Astrocyte (in vitro differentiated cells and primary cell): ENCODE data around the gene SLIT3. TPM values are rescaled to one million over a fixed set of nuclear protein-coding genes. Genes with fewer than 3 reads are reported as not detected.

Source experiments
- DNase-seq: peaks from one replicate; pipeline ENCODE4 v3.0.0-alpha.2; 2010; ENCODE audit warnings: low read depth
- FAIRE-seq: peaks from 2 replicates; lab custom pipeline; 2011; peaks lifted over from hg19 to GRCh38; lab: Jason Lieb, UNC
- H2AFZ ChIP-seq: 2 replicates; pipeline ENCODE4 v1.6.0; 2012; ENCODE audit warnings: low read depth, low read length, inconsistent platforms
- H3K27ac ChIP-seq: 2 replicates; pipeline ENCODE4 v1.5.1; 2011; ENCODE audit warnings: low read depth, low read length, inconsistent platforms
- H3K27me3 ChIP-seq: 2 replicates; pipeline ENCODE4 v1.6.0; 2011; ENCODE audit warnings: low read length, inconsistent platforms; ENCODE audit not compliant: insufficient read depth
- H3K36me3 ChIP-seq: 2 replicates; pipeline ENCODE4 v1.5.1; 2011; ENCODE audit warnings: low read length, inconsistent platforms; ENCODE audit not compliant: insufficient read depth
- H3K4me1 ChIP-seq: 2 replicates; pipeline ENCODE4 v1.5.1; 2011; ENCODE audit warnings: low read length, inconsistent platforms; ENCODE audit not compliant: insufficient read depth
- H3K4me2 ChIP-seq: 2 replicates; pipeline ENCODE4 v1.6.0; 2012; ENCODE audit warnings: low read length, inconsistent platforms
- H3K4me3 ChIP-seq: 2 replicates; pipeline ENCODE4 v1.5.1; 2011; ENCODE audit warnings: low read depth, mild to moderate bottlenecking, low read length, inconsistent platforms; ENCODE audit not compliant: insufficient read depth
- H3K79me2 ChIP-seq: 2 replicates; pipeline ENCODE4 v1.6.0; 2012; ENCODE audit warnings: mild to moderate bottlenecking, low read length, inconsistent platforms; ENCODE audit not compliant: insufficient read depth
- H3K9ac ChIP-seq: 2 replicates; pipeline ENCODE4 v1.6.0; 2012; ENCODE audit warnings: mild to moderate bottlenecking, low read length, inconsistent platforms
- H3K9me3 ChIP-seq: 2 replicates; pipeline ENCODE4 v1.5.1; 2012; ENCODE audit warnings: low read depth, mild to moderate bottlenecking, low read length, inconsistent platforms; ENCODE audit not compliant: insufficient read depth
- H4K20me1 ChIP-seq: 2 replicates; pipeline ENCODE4 v1.6.0; 2012; ENCODE audit warnings: low read length, inconsistent platforms; ENCODE audit not compliant: insufficient read depth
- H3K27ac Mint-ChIP-seq: one replicate; pipeline ENCODE4 v1.8.0; 2021; ENCODE audit warnings: mild to moderate bottlenecking, mixed read lengths; ENCODE audit not compliant: unreplicated experiment
- H3K27me3 Mint-ChIP-seq: one replicate; pipeline ENCODE4 v1.8.0; 2021; ENCODE audit warnings: low read depth, mixed read lengths; ENCODE audit not compliant: unreplicated experiment
- H3K36me3 Mint-ChIP-seq: one replicate; pipeline ENCODE4 v1.8.0; 2021; ENCODE audit warnings: low read depth, mixed read lengths; ENCODE audit not compliant: unreplicated experiment
- H3K4me1 Mint-ChIP-seq: one replicate; pipeline ENCODE4 v1.8.0; 2021; ENCODE audit warnings: low read depth, mixed read lengths; ENCODE audit not compliant: unreplicated experiment
- H3K4me3 Mint-ChIP-seq: one replicate; pipeline ENCODE4 v1.8.0; 2021; ENCODE audit warnings: mild to moderate bottlenecking, moderate library complexity, mixed read lengths; ENCODE audit not compliant: unreplicated experiment
- H3K9me3 Mint-ChIP-seq: one replicate; pipeline ENCODE4 v1.8.0; 2021; ENCODE audit warnings: mild to moderate bottlenecking, mixed read lengths; ENCODE audit not compliant: unreplicated experiment
- CTCF ChIP-seq: IDR thresholded peaks from 2 replicates; pipeline ENCODE4 v1.5.1; 2011; ENCODE audit warnings: low read depth, mild to moderate bottlenecking, inconsistent platforms, low read length, moderate library complexity; ENCODE audit not compliant: insufficient read depth
- EZH2 ChIP-seq: IDR thresholded peaks from 2 replicates; pipeline ENCODE4 v1.6.1; 2012; ENCODE audit warnings: mild to moderate bottlenecking, low read length, inconsistent platforms; ENCODE audit not compliant: insufficient read depth
- total RNA-seq: library from RNA; stranded (reverse); gene quantifications from 2 replicates; pipeline ENCODE4 v1.2.1, GENCODE V29; 2021

SLIT3 gene
- total RNA-seq, 1 donor from 2014 or later: 20.7 TPM

GRCh38 chr5:169328401-169328800 is 27.5 kb upstream of the SLIT3 start:
- Histone ChIP-seq H3K9ac (no peak overlapping the region), H3K79me2 (no peaks in the 10 kb centered on the region), H4K20me1 (no peaks in the 10 kb centered on the region), H3K9me3 (no peaks in the 10 kb centered on the region), H3K27ac (no peak overlapping the region), H3K4me2 (no peak overlapping the region), H3K27me3 (no peaks in the 10 kb centered on the region), H3K4me1 (no peaks in the 10 kb centered on the region), H3K36me3 (no peaks in the 10 kb centered on the region), H2AFZ (no peak overlapping the region), H3K4me3 (no peak overlapping the region)
- H3K9me3 Mint-ChIP-seq: no peaks in the 10 kb centered on the region
- DNase-seq: no peak
- H3K27ac Mint-ChIP-seq: no peak overlapping the region
- TF ChIP-seq EZH2: no peak
- no peak for TF ChIP-seq CTCF
- H3K4me1 Mint-ChIP-seq: peaks cover 1% of the 10 kb centered on the region
- no peak overlapping the region for H3K4me3 Mint-ChIP-seq
- no peaks in the 10 kb centered on the region for H3K36me3 Mint-ChIP-seq
- H3K27me3 Mint-ChIP-seq: peaks cover 4% of the 10 kb centered on the region
- no peak for FAIRE-seq

DNA sequence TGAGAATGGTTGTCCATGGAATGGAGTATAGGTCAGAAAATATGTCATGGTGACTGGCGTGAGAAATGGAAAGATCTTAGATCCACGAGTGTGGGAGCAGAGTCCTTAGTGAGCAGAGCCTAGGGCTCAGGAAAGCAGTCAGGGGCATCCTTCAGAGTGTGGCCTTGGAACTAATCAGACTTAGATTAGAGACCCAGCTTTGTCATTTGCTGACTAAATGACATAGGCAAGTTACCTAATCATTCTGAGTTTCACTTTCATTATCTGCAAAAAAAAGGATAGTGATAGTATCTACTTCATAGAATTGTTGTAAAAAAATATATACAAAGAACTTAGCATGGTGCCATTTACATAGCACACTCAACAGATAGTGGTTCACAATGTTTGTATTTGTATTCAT is 24.3 kb upstream of the SLIT3 start:
- Mint-ChIP-seq H3K27me3 (peaks cover 4% of the 10 kb centered on the region), H3K4me1 (no peaks in the 10 kb centered on the region), H3K9me3 (no peaks in the 10 kb centered on the region), H3K27ac (no peak overlapping the region), H3K4me3 (no peak overlapping the region), H3K36me3 (no peaks in the 10 kb centered on the region)
- no peak overlapping the region for H3K4me2 ChIP-seq
- no peaks in the 10 kb centered on the region for H4K20me1 ChIP-seq
- H3K4me1 ChIP-seq: no peaks in the 10 kb centered on the region
- no peak overlapping the region for H3K9ac ChIP-seq
- H3K36me3 ChIP-seq: no peaks in the 10 kb centered on the region
- no peak for TF ChIP-seq CTCF
- no peak for TF ChIP-seq EZH2
- no peaks in the 10 kb centered on the region for H3K9me3 ChIP-seq
- no peak overlapping the region for H3K4me3 ChIP-seq
- H3K27ac ChIP-seq: no peak overlapping the region
- DNase-seq: no peak
- no peak overlapping the region for H2AFZ ChIP-seq
- H3K79me2 ChIP-seq: no peaks in the 10 kb centered on the region
- H3K27me3 ChIP-seq: no peaks in the 10 kb centered on the region
- FAIRE-seq: no peak

DNA sequence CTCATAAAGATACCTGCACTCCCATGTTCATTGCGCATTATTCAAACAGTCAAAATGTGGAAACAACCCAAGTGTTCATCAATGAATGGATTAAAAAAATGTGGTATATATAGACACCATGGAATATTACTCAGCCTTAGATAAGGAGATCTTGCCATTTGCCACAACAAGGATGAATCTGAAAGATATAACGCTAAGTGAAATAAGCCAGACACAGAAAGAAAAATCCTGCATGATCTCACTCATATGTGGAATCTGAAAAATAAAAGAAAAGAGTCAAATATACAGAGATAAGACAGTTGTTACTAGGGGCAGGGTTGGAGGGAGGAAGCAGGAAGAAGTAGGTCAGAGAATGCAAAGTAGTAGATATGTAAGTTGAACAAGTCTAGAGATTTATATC is 17.6 kb upstream of the SLIT3 start:
- DNase-seq (no peak), FAIRE-seq (no peak)
- Histone ChIP-seq H3K27me3 (no peaks in the 10 kb centered on the region), H3K79me2 (no peaks in the 10 kb centered on the region), H3K4me1 (no peaks in the 10 kb centered on the region), H4K20me1 (no peaks in the 10 kb centered on the region), H3K4me2 (no peak overlapping the region), H3K9me3 (no peaks in the 10 kb centered on the region), H3K4me3 (no peak overlapping the region), H3K9ac (no peak overlapping the region), H2AFZ (no peak overlapping the region), H3K27ac (no peak overlapping the region), H3K36me3 (no peaks in the 10 kb centered on the region)
- Mint-ChIP-seq H3K36me3 (no peaks in the 10 kb centered on the region), H3K27ac (no peak overlapping the region), H3K9me3 (no peaks in the 10 kb centered on the region), H3K4me1 (no peaks in the 10 kb centered on the region), H3K27me3 (no peaks in the 10 kb centered on the region), H3K4me3 (no peak overlapping the region)
- TF ChIP-seq CTCF (no peak), EZH2 (no peak)
